Activated T-cell treated with anti-CD3 and anti-CD28 coated beads for 48 hours (primary cell): ENCODE data around the gene DICER1.
"Not testable (repeated sequence)": the region's sequence is repeated elsewhere in the genome, so short reads cannot be mapped to it uniquely, and the experiment has no call there.

ENCODE experiments used
- DNase-seq: peaks from one replicate; pipeline ENCODE4 v3.0.0-alpha.2; 2020; ENCODE audit warnings: low read depth

DICER1 gene, protein sequence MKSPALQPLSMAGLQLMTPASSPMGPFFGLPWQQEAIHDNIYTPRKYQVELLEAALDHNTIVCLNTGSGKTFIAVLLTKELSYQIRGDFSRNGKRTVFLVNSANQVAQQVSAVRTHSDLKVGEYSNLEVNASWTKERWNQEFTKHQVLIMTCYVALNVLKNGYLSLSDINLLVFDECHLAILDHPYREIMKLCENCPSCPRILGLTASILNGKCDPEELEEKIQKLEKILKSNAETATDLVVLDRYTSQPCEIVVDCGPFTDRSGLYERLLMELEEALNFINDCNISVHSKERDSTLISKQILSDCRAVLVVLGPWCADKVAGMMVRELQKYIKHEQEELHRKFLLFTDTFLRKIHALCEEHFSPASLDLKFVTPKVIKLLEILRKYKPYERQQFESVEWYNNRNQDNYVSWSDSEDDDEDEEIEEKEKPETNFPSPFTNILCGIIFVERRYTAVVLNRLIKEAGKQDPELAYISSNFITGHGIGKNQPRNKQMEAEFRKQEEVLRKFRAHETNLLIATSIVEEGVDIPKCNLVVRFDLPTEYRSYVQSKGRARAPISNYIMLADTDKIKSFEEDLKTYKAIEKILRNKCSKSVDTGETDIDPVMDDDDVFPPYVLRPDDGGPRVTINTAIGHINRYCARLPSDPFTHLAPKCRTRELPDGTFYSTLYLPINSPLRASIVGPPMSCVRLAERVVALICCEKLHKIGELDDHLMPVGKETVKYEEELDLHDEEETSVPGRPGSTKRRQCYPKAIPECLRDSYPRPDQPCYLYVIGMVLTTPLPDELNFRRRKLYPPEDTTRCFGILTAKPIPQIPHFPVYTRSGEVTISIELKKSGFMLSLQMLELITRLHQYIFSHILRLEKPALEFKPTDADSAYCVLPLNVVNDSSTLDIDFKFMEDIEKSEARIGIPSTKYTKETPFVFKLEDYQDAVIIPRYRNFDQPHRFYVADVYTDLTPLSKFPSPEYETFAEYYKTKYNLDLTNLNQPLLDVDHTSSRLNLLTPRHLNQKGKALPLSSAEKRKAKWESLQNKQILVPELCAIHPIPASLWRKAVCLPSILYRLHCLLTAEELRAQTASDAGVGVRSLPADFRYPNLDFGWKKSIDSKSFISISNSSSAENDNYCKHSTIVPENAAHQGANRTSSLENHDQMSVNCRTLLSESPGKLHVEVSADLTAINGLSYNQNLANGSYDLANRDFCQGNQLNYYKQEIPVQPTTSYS (N-terminal part only)

DNA sequence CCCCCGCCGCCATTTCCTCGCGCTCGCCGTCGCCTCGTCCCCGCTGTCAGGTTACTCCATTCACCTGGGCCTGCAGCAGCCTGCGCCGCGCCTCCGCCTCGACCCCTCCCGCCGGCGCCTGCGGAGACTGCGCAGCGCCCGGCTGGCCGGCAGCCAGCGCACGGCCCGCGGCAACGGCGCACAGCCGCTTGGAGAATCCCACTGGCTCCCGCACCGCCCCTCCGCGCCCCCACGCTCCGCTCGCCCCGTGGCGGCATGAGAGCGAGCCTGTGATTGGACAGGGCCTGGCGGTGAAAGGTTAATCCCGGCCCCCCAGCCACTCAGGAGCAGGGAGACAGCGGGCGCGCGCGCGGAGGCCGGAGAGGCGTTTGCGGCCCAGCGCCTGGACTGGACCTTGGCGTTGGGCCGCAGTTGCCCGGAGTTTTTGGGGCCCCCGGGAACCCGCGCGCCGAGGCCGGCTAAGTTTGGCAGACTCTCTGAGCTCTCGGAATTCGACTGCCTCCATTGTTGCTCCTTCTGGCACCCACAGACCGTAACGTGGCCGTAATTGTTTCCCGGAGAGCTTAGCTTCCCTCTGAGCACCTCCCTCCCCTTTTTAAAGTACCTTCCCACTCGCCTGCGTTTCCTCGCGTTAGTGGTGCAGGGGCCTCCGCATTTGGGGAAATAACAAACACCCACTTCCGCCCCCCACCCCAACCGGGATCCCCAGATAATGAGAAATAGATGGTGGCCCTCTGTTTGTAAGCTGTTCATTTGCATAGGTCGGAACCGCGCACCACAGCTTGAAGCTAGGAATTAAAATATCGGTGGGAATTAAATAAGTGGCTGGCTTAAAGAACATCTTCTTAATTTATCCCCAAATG is at the start of gene DICER1:
Gene DICER1 (minus strand): TSS at position 203 of the 863 bp plus-strand sequence. CDS start 24,071 bp downstream, outside the sequence.
- DNase-seq = peak; percentile 94

DNA sequence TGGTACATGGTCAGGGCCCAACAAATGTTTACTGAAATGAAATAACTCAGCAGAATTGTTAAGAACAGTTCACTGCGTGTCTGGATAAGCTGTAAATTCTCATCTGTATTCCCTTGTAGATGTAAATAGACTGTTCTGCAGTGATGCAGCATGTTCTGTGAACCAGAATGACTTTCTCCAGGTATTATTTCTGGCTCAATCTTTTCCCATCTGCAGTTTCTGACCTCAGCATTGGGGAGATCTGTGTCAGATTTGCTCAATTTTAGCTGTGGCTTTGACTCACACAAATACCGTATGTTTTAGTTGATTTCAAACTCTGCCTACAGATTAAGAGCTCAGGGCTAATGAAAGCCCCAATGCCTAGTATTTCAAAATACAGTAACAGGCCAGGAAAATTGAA is 49.2 kb upstream of the DICER1 start:
- no peak for DNase-seq

DNA sequence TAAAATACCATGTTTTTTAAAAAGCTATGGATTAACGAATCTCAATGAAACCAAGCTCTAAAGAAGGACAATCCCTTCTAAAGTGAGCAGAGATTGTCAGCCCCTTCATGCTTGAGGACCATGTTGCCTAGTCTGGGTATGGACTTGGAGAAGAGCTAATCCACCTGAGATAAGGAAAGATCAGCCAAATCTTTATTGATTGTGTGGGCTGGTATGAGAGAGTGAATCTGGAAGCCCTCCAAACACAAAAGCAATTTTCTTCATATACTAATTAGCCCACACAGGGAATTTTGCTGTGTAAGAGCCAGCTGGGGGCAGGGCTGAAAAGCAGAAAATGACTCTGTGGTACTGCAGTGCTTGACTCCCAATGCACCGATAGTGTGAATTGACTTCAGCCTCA is 47.4 kb upstream of the DICER1 start:
- no peak for DNase-seq

DNA sequence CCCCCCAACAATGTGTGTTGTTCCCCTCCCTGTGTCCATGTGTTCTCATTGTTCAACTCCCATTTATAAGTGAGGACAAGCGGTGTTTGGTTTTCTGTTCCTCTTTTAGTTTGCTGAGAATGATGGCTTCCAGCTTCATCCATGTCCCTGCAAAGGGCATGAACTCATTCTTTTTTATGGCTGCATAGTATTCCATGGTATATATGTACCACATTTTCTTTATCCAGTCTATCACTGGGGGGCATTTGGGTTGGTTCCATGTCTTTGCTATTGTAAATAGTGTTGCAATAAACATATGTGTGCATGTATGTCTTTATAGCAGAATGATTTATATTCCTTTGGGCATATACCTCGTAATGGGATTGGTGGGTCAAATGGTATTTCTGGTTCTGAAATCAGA is 44.4 kb upstream of the DICER1 start:
- DNase-seq = not testable (repeated sequence)

DNA sequence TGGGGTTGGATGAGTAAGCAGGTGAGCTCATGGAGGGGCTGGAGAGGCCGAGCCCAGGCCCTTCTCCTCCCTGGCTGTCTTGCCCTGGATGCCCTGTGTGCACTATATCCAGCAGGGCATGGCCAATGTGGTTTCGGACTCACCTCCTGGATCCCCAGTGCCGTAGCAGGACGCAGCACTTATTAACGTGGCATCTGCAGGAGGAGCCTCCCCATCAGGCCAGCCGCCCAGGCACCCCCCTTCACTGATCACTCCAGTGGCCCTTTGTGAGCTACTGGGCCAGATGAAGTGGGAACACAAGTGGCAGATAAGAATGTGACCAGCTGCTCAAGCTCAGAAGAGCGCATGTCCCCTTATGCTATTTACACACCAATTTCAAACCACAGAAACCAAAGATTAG is 43.1 kb upstream of the DICER1 start:
- DNase-seq = no peak

DNA sequence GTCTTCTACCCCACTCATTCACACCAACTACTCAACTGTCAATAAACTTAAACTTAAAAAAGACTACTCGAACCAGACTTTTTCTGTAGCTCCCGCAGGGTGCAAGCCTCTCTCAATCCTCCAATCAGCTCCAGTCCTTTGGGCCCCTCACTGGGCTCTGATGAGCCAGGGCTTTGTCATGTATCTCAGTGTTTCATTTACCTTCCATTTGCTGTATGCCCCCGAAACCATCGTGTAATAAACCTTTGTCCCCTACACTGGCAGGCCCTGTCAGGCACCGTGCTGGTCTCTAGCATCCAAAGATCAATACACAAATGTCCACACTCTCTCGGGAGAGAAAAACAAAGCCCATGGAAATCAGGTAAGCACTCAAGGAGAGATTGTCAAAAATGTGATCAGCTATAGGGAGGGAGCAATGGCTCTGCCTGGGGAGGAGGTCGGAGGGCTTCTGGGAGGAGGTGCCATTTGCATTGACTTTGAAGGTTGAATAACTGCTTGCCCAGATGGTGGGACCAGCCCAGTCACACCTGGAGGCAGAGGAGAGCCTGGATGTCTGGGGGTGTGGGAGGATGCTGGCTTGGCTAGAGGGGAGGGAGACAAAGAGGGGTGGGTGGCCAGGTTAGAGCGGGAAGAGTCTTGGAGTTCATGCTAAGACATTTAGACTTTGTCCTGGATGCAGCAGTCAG is 42.1 kb upstream of the DICER1 start:
- DNase-seq = no peak

DNA sequence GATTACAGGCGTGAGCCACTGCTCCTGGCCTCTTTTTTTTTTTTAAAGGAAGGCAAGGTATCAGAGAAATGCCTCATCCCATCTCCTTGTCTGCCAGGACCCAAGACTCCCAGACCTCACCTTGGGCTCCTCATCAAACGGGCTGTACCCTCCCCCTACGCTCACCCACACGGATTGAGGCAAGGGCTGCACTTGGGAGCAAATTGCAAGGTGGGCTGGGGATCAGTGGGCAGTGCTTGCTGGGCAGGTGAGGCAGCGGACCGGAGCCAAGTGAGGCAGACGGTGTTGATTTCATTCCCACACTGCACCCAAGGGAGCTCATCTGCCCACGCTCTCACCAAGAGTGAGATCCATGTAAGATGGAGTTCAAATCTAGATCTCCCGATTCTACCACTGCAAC is 41.0 kb upstream of the DICER1 start:
- no peak for DNase-seq

DNA sequence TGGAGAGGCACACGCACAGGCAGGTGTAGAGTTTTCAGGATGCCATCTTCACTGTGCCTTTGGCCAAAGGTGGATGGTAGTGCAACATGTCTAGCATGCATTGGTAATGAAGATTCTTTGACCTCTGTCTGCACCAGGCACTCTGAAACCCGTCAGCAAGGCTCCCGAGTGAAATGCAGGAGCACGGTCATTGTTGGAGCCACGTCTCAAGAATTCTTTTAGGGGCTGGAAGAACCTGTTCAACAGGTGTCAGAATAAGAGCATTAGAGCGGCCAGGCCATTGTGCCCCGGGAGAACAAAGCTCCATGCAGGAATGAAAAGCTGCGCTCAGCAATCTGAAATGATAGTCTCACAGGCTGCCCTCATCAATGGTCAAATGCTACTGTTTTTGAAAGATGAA is 40.2 kb upstream of the DICER1 start:
- DNase-seq = no peak

DNA sequence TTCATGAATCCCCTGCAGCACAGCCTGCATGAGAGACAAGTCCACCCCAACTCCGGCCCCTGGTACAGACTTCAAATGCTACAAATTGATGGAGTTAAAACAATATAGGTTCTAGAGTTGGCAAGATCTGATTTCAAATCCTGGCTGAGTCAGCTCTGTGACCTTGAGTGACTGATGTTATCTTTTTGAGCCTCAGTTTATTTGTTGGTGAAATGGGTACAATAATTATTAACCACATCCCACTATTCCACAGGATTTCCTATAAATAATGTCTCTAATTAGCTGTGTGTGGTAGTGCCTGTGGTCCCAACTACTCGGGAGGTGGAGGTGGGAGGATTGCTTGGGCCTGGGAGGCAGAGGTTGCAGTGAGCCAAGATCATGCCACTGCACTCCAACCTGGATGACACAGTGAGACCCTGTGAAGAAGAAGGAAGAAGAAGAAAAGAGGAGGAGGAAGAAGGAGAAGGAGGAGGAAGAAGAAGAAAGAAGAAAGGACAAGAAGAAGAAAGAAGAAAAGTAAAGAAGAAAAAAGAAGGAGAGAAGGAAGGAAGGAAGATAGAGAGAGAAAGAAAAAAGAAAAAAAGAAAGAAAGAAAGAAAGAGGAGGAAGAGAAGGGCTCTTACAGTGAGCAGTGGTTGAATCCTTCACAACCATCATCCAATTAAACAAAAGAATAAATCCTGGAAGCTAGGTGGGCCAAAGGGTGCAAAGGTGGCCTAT is 39.7 kb upstream of the DICER1 start:
- no peak for DNase-seq

DNA sequence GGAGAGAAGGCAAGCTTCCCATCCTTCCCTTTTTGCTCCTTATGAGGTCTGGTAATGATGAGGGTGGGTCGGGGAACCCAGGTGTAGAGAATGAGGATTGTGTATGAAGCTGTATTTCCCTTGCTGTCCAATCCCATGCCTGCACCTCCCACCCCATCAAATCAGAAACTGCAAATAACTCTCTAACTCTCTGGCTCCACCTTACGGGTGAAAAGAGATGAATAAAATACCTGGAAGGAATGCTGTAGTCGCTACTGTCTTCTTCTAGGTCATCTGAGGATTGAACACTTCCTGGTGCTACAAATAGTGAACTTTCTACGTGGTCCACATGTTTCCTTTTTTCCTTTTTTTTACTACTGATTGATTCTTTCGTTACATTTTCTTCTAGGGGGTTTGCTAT is 38.9 kb upstream of the DICER1 start:
- no peak for DNase-seq

DNA sequence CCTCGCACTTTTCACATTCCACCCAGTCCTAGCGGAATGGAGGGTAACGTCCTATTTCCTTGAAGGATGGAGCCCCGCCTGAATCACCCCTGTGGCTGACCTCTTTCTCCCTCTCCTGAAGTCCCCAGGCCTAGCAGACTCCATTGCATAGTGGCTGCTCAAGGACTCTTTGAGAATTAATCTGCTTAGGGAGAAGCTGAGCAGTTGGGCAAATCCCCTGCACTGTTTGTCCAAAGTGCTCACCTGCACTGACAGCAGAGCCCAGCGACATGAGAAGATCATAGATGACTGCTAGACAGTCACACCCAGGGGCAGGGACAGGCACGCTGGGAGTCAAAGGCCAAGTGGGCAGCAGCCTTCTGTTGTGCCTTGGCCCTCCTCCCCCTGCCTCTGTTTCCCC is 37.7 kb upstream of the DICER1 start:
- no peak for DNase-seq

DNA sequence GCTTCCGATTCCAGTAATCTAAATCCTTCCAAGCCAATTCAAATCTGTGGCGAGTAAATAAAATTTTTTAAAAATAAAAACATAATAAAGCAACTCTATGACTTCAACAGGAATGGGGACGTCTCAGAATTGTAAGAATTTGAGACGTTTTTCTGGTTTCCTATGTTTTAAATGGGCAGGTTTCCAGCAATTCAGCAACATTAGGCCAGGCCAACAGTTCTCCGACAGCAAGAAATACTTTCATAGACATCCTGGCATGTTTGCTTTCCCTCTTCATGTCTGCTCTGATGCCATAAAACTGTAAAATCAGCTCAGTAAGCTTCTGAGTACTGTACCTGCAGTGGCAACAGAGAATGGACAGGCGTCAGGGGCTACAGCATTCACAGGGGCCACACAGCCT is 35.8 kb upstream of the DICER1 start:
- DNase-seq = no peak

DNA sequence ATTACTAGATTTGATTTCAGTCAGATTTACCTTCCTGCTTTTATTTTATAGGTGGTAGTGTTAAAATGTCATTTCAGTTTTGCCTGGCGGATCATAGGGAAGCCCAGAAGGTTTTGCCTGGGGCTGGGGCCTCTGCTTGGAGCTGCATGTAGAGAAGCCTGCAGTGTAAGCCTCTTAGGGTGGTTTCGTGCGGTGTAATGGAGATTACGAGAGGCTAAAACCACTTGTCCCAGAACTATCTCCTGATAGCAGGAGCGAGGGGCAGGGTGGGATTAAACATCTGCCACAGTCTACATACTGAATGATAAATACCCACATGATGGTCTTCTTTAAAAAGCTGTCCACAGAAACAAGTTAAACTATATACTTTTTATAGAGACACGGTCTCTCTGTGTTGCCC is 35.0 kb upstream of the DICER1 start:
- no peak for DNase-seq

DNA sequence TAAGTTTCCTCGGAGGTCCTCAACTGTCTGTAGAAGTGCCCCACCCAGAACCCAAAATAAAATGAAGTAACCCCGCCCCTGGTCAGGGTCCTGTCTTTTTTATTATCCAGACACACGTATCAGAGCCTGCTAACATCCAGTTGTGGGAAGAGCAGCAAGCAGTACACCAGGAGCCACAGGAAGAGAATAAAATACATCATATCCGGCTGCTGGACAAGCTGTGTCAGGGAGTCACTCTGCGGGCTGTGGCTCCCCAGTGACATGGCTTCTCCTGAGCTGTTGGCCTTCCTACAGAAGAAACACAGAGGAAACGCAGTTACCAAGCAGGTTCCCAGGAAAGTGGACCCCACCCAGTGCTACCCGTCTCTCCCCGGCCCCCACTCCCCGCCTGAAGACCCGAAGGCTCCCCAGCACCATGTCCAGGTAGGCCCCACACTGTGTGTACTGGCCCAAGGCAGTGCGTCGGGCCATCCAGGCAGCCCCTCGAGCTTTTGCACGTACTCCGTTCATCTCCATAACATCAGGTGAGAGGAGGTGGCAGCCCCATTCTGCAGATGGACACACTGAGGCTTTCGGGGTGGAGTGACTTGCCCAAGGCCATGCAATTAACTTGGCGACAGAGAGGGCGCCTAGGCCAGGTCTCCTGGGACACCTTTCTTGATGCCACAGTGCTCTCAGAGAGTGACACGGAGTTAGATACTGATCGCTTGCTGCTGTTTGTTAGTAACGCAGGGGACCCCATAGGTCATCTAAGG is 34.3 kb upstream of the DICER1 start:
- no peak for DNase-seq

DNA sequence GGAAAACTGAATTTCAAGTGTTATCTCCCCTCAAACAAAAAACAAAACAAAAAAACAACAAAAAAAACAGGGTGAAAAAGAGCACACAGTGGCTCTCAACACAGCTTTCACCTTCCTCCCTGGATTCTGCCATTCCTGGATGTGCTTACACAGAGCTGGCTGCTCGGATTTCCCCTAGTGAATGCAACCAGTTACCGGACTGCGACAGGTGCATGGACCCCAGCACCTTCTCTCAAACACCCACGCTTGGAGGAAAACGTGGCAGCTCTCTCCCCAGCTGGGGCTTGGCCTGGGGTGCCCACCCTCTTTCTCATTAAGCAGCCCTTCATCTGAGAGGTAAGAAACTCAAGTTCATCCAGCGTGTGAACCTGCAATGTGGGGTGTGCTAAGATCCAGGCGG is 33.5 kb upstream of the DICER1 start:
- DNase-seq = no peak

DNA sequence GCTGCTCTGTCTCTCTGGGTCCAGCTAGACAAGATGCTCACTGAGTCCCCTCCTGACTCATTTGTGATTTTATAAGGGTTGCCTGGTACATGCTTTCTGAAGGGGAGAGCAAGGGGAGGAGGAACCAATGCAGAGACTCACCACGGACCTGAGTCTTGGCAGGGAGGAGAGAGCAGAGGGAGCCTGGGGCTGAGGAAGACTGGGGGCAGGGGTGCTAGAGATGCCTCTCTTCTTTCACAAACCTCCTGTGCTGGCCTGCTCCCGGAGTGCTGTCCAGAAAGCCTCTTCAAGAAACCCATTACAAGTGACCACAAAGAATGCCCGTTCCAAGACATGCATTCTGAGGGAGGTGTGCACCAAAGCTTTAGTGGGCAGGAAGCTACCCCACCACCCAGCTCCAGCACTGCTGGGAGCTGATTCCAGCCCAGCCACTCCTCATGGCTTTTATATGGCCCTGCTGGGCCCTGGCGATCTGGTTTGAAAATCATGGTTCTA is 33.1 kb upstream of the DICER1 start:
- DNase-seq = no peak

DNA sequence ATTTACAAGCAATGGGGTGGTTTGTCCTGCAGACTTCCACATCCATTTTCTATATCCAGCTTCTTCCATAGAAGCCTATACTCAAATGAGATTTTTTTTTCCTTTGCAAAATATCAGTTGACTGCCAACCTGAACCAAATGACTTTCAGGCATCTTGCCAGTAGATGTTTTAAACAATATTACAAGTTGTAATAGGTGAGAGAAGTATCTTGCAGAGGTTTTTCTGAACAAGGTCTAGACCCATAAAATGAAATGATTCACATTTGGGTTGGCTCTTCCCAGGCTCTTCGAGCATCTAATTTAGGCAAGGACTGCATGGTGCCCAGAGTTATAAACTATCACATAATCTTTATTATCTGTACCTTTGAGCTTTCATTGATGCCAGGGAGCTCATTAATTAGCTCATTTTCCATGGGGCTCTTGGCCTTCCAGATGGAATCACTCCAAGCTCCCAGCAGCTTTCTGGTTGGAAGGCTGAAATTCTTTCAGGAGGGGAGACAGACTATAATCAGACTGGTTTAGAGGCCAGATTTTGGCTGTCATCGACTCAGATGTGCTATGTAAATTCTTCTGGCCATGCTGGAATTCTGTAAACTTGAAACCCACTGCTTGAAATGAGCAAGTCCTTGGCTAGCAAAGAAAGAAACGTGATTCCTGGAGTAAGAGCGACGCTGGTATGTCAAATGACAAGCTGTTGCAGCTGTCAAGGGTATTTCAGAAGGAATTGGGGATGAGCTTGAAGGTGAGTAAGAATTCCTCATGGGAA is 32.2 kb upstream of the DICER1 start:
- no peak for DNase-seq

DNA sequence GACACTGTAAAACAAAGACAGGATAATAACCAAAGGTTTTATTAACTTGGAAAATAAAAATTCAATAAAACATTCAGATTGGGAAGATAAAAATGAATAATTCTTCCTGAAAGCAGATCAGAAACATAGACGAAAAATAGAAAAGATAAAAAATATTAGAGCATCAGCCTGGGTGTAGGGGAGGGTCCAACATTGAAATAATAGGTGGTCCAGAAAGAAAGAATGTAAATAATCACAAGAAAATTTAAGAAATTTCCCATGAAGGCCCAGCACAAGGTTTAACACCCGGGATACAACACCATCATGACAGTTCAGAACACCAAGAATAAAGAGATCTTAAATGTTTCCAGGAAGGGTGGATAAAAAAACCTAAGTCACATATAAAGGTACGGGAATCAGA is 31.1 kb upstream of the DICER1 start:
- no peak for DNase-seq
